GM18867 (cell line): Measurements from ENCODE around the gene CASP10.
A peak's percentile ranks its signal among the peaks of the same experiment; 100 is the strongest.
"Not testable (repeated sequence)": the region's sequence is repeated elsewhere in the genome, so short reads cannot be mapped to it uniquely, and the experiment has no call there.

Experiments used
- ATAC-seq: cut with Tn5 transposase; IDR thresholded peaks from one replicate; pipeline ENCODE4 v1.9.1; 2021; ENCODE audit warnings: mild to moderate bottlenecking, moderate library complexity; ENCODE audit not compliant: unreplicated experiment

CASP10 gene

GRCh38 chr2:201154615-201155399, 28.1 kb upstream of the CASP10 start:
- ATAC-seq, result no peak

GRCh38 chr2:201156036-201156435, 26.9 kb upstream of the CASP10 start:
- no peak for ATAC-seq

GRCh38 chr2:201156640-201157039, 26.3 kb upstream of the CASP10 start:
- no peak for ATAC-seq

- peak; percentile 16 for ATAC-seq
These were observed 25.2 kb upstream of the CASP10 start for GRCh38 chr2:201157694-201158093.

- ATAC-seq, result peak; percentile 85
These were observed 24.6 kb upstream of the CASP10 start for GRCh38 chr2:201158111-201158929.

GRCh38 chr2:201164166-201164565, 18.8 kb upstream of the CASP10 start:
- ATAC-seq, result no peak

- no peak for ATAC-seq
These were observed 15.4 kb upstream of the CASP10 start for GRCh38 chr2:201167546-201167945.

- not testable (repeated sequence) for ATAC-seq
These were observed 14.4 kb upstream of the CASP10 start for GRCh38 chr2:201168496-201168895.

GRCh38 chr2:201171259-201171814, 11.6 kb upstream of the CASP10 start:
- ATAC-seq, result no peak

GRCh38 chr2:201172279-201172678, 10.7 kb upstream of the CASP10 start:
- no peak for ATAC-seq

- no peak for ATAC-seq
These were observed 8.3 kb upstream of the CASP10 start for GRCh38 chr2:201174687-201175086.

- ATAC-seq, result no peak
These were observed 6.9 kb upstream of the CASP10 start for GRCh38 chr2:201176081-201176481.

GRCh38 chr2:201180010-201180409, 2.9 kb upstream of the CASP10 start:
- no peak for ATAC-seq

GRCh38 chr2:201183365-201183727, 405 bp downstream of the CASP10 start:
- ATAC-seq, result no peak

- not testable (repeated sequence) for ATAC-seq
These were observed 894 bp downstream of the CASP10 start for GRCh38 chr2:201183835-201184234.

GRCh38 chr2:201184248-201184647, 1.3 kb downstream of the CASP10 start:
- ATAC-seq, result not testable (repeated sequence)

- no peak for ATAC-seq
These were observed 2.9 kb downstream of the CASP10 start for GRCh38 chr2:201185863-201186262.

- ATAC-seq, result no peak
These were observed 4.0 kb downstream of the CASP10 start for GRCh38 chr2:201186982-201187381.

- no peak for ATAC-seq
These were observed 5.5 kb downstream of the CASP10 start for GRCh38 chr2:201188449-201188848.

- no peak for ATAC-seq
These were observed 8.4 kb downstream of the CASP10 start for GRCh38 chr2:201191132-201191875.

GRCh38 chr2:201194097-201194496, 11.2 kb downstream of the CASP10 start:
- ATAC-seq, result peak; percentile 95
